K562 (cell line): ENCODE results near the gene TGM5. TPM values are rescaled to one million over a fixed set of nuclear protein-coding genes. Genes with fewer than 3 reads are reported as not detected.

Experiments used
- ATAC-seq: fragments of 200-7000 bp; cut with Tn5 transposase; 3 replicates; pipeline ENCODE4 v1.9.1; 2020; ENCODE audit warnings: moderate library complexity
- BruUV-seq: library from RNA; stranded (reverse); fragments of 400-500 nt; replicated peaks from 2 replicates; lab custom pipeline; 2021; lab: Mats Ljungman, UMichigan
- CTCF ChIA-PET: fragments of 300-600 bp; formaldehyde crosslinking; extraction: SDS; loops from one replicate; lab custom pipeline; 2021; ENCODE audit warnings: low intra/inter-chr PET ratio; lab: Yijun Ruan, JAX
- POLR2A ChIA-PET: fragments of 300-600, 350-650 bp; sonication (Branson Sonifier 250); formaldehyde crosslinking; extraction: SDS; loops from one replicate; lab custom pipeline; 2021; ENCODE audit warnings: antibody characterized with exemption, inconsistent platforms; lab: Yijun Ruan, JAX
- DNase-seq, 4 experiments: peaks; one replicate each; pipeline versions ENCODE4 v3.0.0 to v3.0.0-alpha.2; 2011 to 2018; ENCODE audit warnings: low spot score in 3 of 4, mixed read lengths in 3 of 4; ENCODE audit errors: extremely low read depth in 1 of 4
- FAIRE-seq: peaks from 2 replicates; lab custom pipeline; 2011; peaks lifted over from hg19 to GRCh38; lab: Jason Lieb, UNC
- H2AFZ ChIP-seq: 2 replicates; pipeline ENCODE4 v1.6.0; 2011; ENCODE audit warnings: low read depth, low read length, control low read depth, inconsistent platforms
- H3K27ac ChIP-seq: fragments of 200-600 bp; 3 replicates; pipeline ENCODE4 v1.8.0; 2011; ENCODE audit warnings: low read depth, mild to moderate bottlenecking, control low read depth, inconsistent platforms, low read length, moderate library complexity, mixed read lengths; ENCODE audit errors: extremely low read depth
- H3K27me3 ChIP-seq, 2 experiments: fragments of 300-600 bp in 1 of 2; 2 replicates in 1 of 2; 3 replicates in 1 of 2; pipeline versions ENCODE4 v1.6.0 to v1.8.0; 2011; ENCODE audit warnings: inconsistent platforms in 2 of 2, low read length in 2 of 2, mild to moderate bottlenecking in 1 of 2, mixed read lengths in 1 of 2, moderate library complexity in 1 of 2; ENCODE audit not compliant: control insufficient read depth in 2 of 2, insufficient read depth in 2 of 2
- H3K36me3 ChIP-seq: fragments of 300-600 bp; 3 replicates; pipeline ENCODE4 v1.8.0; 2011; ENCODE audit warnings: mild to moderate bottlenecking, low read length, inconsistent platforms; ENCODE audit not compliant: control insufficient read depth, insufficient read depth
- H3K4me1 ChIP-seq, 2 experiments: fragments of 200-600 bp in 1 of 2; replicated peaks in 1 of 2; 2 replicates in 1 of 2; 3 replicates in 1 of 2; pipeline versions ENCODE4 v1.5.1 to v1.8.0; 2011; ENCODE audit warnings: inconsistent platforms in 2 of 2, low read length in 2 of 2, mild to moderate bottlenecking in 1 of 2, mixed read lengths in 1 of 2, moderate library complexity in 1 of 2; ENCODE audit not compliant: control insufficient read depth in 2 of 2, insufficient read depth in 2 of 2
- H3K4me2 ChIP-seq: 2 replicates; pipeline ENCODE4 v1.6.1; 2011; ENCODE audit warnings: low read length, control low read depth, inconsistent platforms, mixed read lengths; ENCODE audit not compliant: insufficient read depth
- H3K4me3 ChIP-seq: fragments of 200-600 bp; sonication (generic), shearing (Covaris generic); 2 replicates; pipeline ENCODE4 v1.5.1; 2016; ENCODE audit warnings: control low read depth, inconsistent platforms
- H3K79me2 ChIP-seq: fragments of 200-600 bp; 3 replicates; pipeline ENCODE4 v1.8.0; 2011; ENCODE audit warnings: low read length, inconsistent platforms; ENCODE audit not compliant: control insufficient read depth, insufficient read depth
- H3K9ac ChIP-seq, 2 experiments: 2 replicates each; pipeline versions ENCODE4 v1.6.0 to v1.6.1; 2011; ENCODE audit warnings: low read depth in 2 of 2, low read length in 2 of 2, control low read depth in 1 of 2, inconsistent platforms in 1 of 2, mild to moderate bottlenecking in 1 of 2, mixed read lengths in 1 of 2; ENCODE audit not compliant: insufficient read depth in 1 of 2
- H3K9me1 ChIP-seq: one replicate; pipeline ENCODE4 v1.6.0; 2011; ENCODE audit warnings: inconsistent platforms, mild to moderate bottlenecking, low read length, moderate library complexity; ENCODE audit not compliant: control insufficient read depth, insufficient read depth
- H3K9me3 ChIP-seq: replicated peaks from 2 replicates; pipeline ENCODE4 v1.5.1; 2011; ENCODE audit warnings: low read depth, low read length, inconsistent platforms; ENCODE audit not compliant: control insufficient read depth, insufficient read depth
- H4K20me1 ChIP-seq: replicated peaks from 2 replicates; pipeline ENCODE4 v1.6.1; 2011; ENCODE audit warnings: low read length, inconsistent platforms, mixed read lengths; ENCODE audit not compliant: control insufficient read depth, insufficient read depth
- MEIS2 ChIP-seq: fragments of 450-650 bp; IDR thresholded peaks from 2 replicates; pipeline ENCODE4 v1.6.1; 2014; ENCODE audit warnings: mild to moderate bottlenecking; ENCODE audit not compliant: partially characterized antibody
- WGBS: fragments of 100-300 bp; shearing (Covaris generic); methylation state at CpG from one replicate; pipeline ENCODE4 v1.1.6; 2016; ENCODE audit warnings: low coverage, mixed read lengths; ENCODE audit not compliant: insufficient coverage; ENCODE audit errors: missing lambda C conversion rate; 5-methylcytosine and 5-hydroxymethylcytosine counted together
- in situ Hi-C: fragments of 300-500 bp; cut with MboI; formaldehyde crosslinking; loops from 4 replicates; pipeline ENCODE4 v1.15.0; 2018; ENCODE audit warnings: inconsistent platforms, mixed read lengths
- intact Hi-C: fragments of 100-400 bp; cut with micrococcal nuclease; formaldehyde crosslinking; loops from 2 replicates; pipeline ENCODE4 v1.14.2; 2022
- polyA plus RNA-seq, 8 experiments: library from polyadenylated mRNA; depleted of rRNA in 4 of 8; stranded (reverse) in 5 of 8; unstranded in 3 of 8; fragments of >200 nt; fragmentation: Nextera tagmentation in 2 of 8; fragmentation: Illumina TruSeq in 1 of 8; extraction: Ambion mirVana in 2 of 8; extraction: Trizol in 1 of 8; gene quantifications; 2 replicates each; pipeline versions ENCODE4 v1.2.1 to v1.2.3, GENCODE V29; 2011 to 2014; ENCODE audit warnings: inconsistent platforms in 1 of 8, missing spikeins in 1 of 8
- total RNA-seq, 7 experiments: library from RNA; depleted of rRNA in 6 of 7; stranded (reverse); fragments of >200 nt in 6 of 7; fragmentation: Illumina TruSeq in 2 of 7; extraction: Trizol in 2 of 7; gene quantifications; 2 replicates each; pipeline versions ENCODE4 v1.2.1 to v1.2.3, GENCODE V29; 2011 to 2021; ENCODE audit warnings: low replicate concordance in 1 of 7
- TF ChIP-seq, protein P1 (sequence below), 2 experiments: fragments of 450-650 bp in 1 of 2; IDR thresholded peaks; 2 replicates each; pipeline ENCODE4 v1.6.1; 2011 to 2017; ENCODE audit warnings: low read depth in 2 of 2, antibody characterized with exemption in 1 of 2, borderline replicate concordance in 1 of 2, low read length in 1 of 2, mild to moderate bottlenecking in 1 of 2, mixed read lengths in 1 of 2; ENCODE audit not compliant: control insufficient read depth in 1 of 2

Gene TGM5
- total and polyA plus RNA-seq, 9 of the 15 experiments (the other 6 are each of a cell fraction or from before 2014, with no cell fraction given) = 0.03 to 0.10 (median 0.07) TPM; not detected in 6

DNA sequence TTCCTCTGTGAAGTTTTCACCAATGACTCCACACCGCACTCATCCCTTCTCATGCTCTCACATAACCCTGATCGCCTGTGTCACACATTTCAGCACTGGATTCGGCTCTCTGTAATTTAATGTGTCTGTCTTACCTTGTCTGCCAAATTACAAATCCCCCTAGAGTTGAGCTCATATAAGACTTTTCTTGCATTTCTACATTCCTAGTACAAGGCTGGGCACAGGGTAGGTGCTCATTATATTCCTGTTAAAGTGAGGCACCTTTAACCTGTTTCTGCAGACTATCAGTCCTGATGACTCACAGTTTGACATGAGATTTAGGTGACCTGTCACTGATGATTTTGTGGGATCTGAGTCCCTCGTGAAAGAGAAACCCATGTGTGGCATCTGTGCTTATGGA, 22.6 kb downstream of the TGM5 start:
- H3K4me3 ChIP-seq = no peak overlapping the region
- in situ Hi-C loops = no loop called here
- no peak overlapping the region for H3K27ac ChIP-seq
- FAIRE-seq (no peak), ATAC-seq (no peak), DNase-seq (no peak)
- peak; percentile 10 for TF ChIP-seq MEIS2
- TF ChIP-seq, protein P1, sequence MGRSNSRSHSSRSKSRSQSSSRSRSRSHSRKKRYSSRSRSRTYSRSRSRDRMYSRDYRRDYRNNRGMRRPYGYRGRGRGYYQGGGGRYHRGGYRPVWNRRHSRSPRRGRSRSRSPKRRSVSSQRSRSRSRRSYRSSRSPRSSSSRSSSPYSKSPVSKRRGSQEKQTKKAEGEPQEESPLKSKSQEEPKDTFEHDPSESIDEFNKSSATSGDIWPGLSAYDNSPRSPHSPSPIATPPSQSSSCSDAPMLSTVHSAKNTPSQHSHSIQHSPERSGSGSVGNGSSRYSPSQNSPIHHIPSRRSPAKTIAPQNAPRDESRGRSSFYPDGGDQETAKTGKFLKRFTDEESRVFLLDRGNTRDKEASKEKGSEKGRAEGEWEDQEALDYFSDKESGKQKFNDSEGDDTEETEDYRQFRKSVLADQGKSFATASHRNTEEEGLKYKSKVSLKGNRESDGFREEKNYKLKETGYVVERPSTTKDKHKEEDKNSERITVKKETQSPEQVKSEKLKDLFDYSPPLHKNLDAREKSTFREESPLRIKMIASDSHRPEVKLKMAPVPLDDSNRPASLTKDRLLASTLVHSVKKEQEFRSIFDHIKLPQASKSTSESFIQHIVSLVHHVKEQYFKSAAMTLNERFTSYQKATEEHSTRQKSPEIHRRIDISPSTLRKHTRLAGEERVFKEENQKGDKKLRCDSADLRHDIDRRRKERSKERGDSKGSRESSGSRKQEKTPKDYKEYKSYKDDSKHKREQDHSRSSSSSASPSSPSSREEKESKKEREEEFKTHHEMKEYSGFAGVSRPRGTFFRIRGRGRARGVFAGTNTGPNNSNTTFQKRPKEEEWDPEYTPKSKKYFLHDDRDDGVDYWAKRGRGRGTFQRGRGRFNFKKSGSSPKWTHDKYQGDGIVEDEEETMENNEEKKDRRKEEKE (IDR thresholded peaks at IDR 0.05; ENCODE audit: borderline replicate concordance in 1 of 2, control insufficient read depth in 1 of 2, low read depth in 2 of 2, low read length in 1 of 2) = no peak
- BruUV-seq = no TSS peak
- H3K9ac ChIP-seq = no peak overlapping the region
- ChIA-PET POLR2A (interaction anchor here (1.1 kb wide), 1 partner anchor 18 kb away, joined by 4 read pairs; no protein-coding TSS in a partner anchor), CTCF (no interaction called here)
- no peak overlapping the region for H2AFZ ChIP-seq
- H3K9me3 ChIP-seq = no peaks in the 10 kb centered on the region
- H3K36me3 ChIP-seq = no peaks in the 10 kb centered on the region
- H3K9me1 ChIP-seq = no peaks in the 10 kb centered on the region
- intact Hi-C loops = no loop called here
- H3K79me2 ChIP-seq = no peaks in the 10 kb centered on the region
- no peak overlapping the region for H3K4me2 ChIP-seq
- WGBS = 8% methylated on average over 4 of the region's 4 CpGs
- H3K27me3 ChIP-seq = no peaks in the 10 kb centered on the region
- peaks cover under 1 to 11% of the 10 kb centered on the region in 2 experiments for H3K4me1 ChIP-seq
- H4K20me1 ChIP-seq = no peaks in the 10 kb centered on the region
